ENCODE data around the gene RAB11FIP4. TPM values are rescaled to one million over a fixed set of nuclear protein-coding genes. Genes with fewer than 3 reads are reported as not detected.

Gene RAB11FIP4
- total and polyA plus RNA-seq, 2 donors, result 1.5 to 4.2 TPM

DNA sequence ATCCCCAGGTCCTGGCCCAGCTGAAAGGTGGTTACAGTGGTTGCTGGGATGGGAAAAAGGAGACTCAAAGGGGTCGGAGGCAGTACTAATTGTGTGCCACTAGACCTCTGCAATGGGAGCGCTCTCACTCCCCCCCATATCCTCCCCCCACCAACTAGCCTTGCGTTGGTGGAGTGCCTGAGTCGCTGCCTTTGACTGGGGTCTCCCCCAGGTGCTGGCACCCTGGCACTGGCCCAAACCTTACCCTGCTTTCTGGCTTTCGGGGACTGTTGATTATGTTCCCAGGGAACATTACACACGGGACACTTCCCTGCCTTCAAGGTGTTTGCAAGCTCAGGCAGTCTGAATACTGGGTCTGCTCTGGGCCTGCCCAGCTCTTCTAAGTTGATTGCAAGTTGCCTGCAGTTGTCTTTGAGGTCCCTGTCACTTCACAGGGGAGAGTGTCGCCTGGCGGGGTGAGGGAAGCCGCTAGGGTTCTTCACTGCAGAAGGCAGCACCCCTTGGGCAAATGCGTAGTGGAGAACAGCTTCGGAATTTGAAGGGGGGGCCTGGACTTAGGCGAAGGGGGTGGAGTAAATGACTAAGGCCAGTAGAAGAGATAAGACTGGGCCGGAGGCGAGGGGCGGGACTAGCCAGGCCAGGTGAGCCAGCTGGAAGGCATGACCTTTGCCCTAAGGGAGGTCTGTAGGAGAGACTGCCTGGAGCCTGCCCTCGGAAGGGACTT lies 98.0 kb downstream of the RAB11FIP4 start:
- Histone ChIP-seq H3K36me3 (ENCODE audit: insufficient read depth) (no peaks in the 10 kb centered on the region), H3K4me3 (ENCODE audit: low read depth, low read length) (no peak overlapping the region), H3K27ac (ENCODE audit: low read depth) (no peak overlapping the region), H3K4me1 (ENCODE audit: insufficient read depth) (no peaks in the 10 kb centered on the region)
- 55% methylated on average over 16 of the region's 16 CpGs for WGBS
- no peak for DNase-seq (ENCODE audit: extremely low spot score)

DNA sequence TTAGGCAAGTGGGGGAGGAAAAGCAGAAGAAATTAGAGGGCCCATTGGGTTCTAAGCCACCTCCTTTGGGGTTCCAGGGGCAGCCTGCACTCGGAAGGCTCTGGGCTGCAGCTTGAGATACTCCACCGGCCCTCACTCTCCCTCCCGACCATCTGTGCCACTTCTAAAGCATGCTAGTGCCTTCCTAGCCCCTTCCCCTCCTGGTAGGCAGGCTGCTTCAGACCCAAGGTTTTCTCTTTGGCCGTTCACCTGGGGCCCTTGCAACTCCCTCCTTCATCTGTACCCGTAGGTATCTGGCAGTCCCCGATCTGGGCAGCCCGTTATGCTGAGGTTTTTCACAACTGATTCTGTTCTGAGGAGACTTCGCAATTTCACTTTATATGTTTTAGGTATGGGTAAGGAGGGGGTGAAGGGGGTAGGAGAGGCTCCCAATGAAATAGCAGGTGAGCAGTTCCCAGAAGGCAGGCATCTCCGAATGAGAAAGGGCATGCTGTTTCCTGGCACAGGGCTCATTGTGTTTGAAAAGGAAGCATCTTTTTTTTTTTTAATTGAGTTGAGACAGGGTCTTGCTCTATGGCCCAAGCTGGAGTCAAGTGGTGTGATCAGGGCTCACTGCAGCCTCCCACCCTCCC lies 98.7 kb downstream of the RAB11FIP4 start:
- 71% methylated on average over 9 of the region's 9 CpGs for WGBS
- Histone ChIP-seq H3K4me3 (ENCODE audit: low read depth, low read length) (no peak overlapping the region), H3K36me3 (ENCODE audit: insufficient read depth) (no peaks in the 10 kb centered on the region), H3K27ac (ENCODE audit: low read depth) (no peak overlapping the region), H3K4me1 (ENCODE audit: insufficient read depth) (no peaks in the 10 kb centered on the region)
- no peak for DNase-seq (ENCODE audit: extremely low spot score)

DNA sequence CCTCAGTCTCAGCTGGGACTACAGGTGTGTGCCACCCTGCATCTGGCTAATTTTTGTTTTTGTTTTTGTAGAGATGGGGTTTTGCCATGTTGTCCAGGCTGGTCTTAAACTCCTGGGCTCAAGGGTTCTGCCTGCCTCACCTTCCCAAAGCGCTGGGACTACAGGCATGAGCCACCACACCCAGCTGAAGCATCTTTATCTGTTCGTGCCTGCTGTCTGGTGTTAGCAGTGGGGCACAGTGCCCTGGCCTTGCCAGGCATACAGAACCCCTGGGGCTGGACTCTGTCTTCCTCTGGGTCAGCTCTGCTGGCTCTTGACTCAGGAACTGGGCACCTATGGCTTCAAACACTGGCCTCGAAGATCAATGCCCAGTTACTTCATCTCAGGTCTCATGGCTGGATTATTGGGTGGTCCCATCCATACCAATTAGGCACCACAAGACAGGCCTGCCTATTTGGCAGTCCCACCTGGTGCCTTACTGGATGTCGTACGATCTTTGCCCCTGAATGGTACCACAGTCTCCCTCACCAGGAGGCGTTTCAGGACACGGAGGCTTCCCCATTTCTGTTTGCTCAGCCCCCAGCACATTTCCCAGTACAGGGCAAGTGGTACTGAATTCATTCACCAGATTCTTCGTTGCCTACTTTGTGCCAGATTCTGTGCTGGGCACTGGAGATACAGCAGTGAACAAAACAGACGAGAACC lies 99.3 kb downstream of the RAB11FIP4 start:
- H3K27ac ChIP-seq (ENCODE audit: low read depth), result no peak overlapping the region
- no peak overlapping the region for H3K4me3 ChIP-seq (ENCODE audit: low read depth, low read length)
- WGBS, result 85% methylated on average over 9 of the region's 9 CpGs
- H3K36me3 ChIP-seq (ENCODE audit: insufficient read depth), result no peaks in the 10 kb centered on the region
- no peak for DNase-seq (ENCODE audit: extremely low spot score)
- no peaks in the 10 kb centered on the region for H3K4me1 ChIP-seq (ENCODE audit: insufficient read depth)

DNA sequence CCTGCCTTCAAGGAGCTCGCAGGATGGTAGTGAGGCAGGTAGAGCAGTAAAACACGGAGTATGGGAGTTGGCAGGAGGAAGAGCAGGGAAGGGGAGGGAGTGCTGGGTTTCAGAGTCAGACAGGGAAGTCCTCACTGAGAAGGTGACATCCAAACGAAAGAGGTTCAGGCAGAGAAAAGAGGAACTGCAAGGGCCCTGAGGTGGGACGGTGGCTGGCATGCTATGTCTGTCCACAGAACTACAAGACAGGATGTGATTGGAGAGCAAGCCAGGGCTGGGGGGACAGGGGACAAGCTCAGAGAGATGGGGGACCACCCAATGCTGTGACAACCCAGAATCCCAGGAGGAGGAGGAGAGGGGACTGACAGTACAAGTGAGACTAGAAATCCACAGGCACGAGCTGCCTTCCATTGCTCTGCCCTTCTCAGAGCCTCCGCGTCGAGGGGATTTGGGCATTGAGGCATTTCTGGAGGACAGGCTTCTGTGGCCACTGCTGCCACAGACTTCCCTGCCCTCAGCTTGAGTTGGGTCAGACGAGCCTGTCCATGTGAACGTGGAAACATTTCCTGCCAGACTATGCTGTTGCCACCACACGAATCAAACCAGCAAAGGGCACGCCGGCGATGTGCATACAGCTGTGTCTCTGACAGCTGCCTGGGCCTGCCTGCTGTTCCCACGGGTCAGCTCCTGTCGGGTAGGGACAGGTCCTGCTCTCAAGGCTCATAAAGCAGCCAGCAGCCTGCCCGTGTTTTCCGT lies 100.1 kb downstream of the RAB11FIP4 start:
- Histone ChIP-seq H3K4me1 (ENCODE audit: insufficient read depth) (no peaks in the 10 kb centered on the region), H3K36me3 (ENCODE audit: insufficient read depth) (no peaks in the 10 kb centered on the region), H3K4me3 (ENCODE audit: low read depth, low read length) (no peak overlapping the region), H3K27ac (ENCODE audit: low read depth) (no peak overlapping the region)
- 64% methylated on average over 18 of the region's 18 CpGs for WGBS
- DNase-seq (ENCODE audit: extremely low spot score), result no peak

DNA sequence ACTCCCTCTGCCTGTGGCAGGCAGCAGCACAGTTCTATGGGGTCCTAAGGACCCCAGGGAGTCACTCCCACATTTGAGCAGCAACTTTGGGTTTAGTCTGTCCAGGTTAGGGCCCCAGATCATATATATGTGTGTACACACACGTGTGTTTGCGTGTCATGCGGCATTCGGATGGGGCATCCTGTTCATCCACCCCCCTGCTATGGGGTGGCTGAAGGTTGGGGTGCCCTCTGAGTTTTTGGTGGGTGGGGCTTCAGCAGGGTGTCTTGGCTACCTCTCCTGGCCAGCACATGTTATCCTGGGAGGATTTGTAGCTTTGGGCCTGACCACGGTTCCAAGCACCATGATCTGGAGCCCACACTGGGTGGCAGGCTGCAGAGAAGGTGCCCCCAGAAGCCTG lies 100.7 kb downstream of the RAB11FIP4 start:
- 91% methylated on average over 5 of the region's 5 CpGs for WGBS
- H3K36me3 ChIP-seq (ENCODE audit: insufficient read depth), result no peaks in the 10 kb centered on the region
- H3K27ac ChIP-seq (ENCODE audit: low read depth), result no peak overlapping the region
- no peak for DNase-seq (ENCODE audit: extremely low spot score)
- no peaks in the 10 kb centered on the region for H3K4me1 ChIP-seq (ENCODE audit: insufficient read depth)
- no peak overlapping the region for H3K4me3 ChIP-seq (ENCODE audit: low read depth, low read length)

DNA sequence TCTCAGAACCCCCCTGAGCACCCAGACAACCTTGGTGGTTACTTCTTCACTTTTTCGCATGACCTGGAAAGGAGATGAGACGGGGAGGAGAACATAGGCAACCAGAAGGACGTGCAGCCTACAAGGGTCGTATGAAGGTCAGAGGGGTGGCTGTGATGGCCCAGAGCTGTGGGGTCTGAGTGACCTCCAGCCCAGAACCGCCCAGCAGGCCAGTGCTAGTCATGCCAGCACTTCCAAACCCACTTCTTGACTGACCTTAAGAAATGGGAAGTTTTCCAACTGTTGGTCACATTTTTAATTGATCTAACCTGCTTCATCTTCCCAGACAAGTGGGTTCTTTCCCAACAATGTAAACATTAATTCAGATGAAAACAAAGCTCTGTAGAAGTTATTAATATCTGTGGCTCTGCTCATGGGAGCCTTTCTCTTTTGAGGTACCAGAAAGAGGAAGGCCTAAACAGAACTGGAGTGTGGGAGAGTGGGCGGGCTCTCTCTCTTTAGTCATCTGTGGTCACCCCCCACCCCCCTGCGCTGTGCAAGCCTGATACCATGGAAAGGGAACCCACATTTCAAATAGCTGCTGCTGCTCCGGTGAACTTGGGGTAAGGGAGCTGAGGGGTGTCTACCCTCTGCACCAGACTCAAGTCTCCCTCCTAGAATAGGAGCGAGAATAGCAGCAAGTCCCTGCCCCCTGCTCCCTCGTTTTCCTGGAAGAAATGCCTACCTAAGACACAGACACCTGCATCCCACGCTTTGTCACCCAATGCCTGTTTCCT lies 101.6 kb downstream of the RAB11FIP4 start:
- Histone ChIP-seq H3K4me1 (ENCODE audit: insufficient read depth) (no peaks in the 10 kb centered on the region), H3K27ac (ENCODE audit: low read depth) (no peak overlapping the region), H3K36me3 (ENCODE audit: insufficient read depth) (no peaks in the 10 kb centered on the region), H3K4me3 (ENCODE audit: low read depth, low read length) (no peak overlapping the region)
- WGBS, result 81% methylated on average over 11 of the region's 11 CpGs
- DNase-seq (ENCODE audit: extremely low spot score), result no peak

DNA sequence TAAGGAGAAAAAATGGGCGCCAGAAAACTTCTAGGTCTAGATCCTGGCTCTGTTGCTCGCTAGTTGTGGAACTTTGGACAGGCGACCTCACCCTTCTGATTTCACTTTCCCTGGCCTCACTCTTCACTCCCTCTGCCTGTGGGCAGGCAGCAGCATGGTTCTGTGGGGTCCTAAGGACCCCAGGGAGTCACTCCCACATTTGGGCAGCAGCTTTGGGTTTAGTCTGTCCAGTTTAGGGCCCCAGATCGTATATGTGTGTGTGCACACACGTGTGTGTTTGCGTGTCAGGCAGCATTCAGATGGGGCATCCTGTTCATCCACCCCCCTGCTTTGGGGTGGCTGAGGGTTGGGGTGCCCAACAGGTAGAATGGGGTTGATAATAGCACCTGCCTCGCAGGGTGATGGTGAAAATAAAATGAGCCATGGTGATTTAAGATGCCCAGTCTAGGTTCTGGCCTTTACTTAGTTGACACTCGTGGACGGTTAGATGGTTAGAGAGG lies 102.2 kb downstream of the RAB11FIP4 start:
- 89% methylated on average over 9 of the region's 9 CpGs for whole genome bisulfite sequencing
- Histone ChIP-seq H3K36me3 (ENCODE audit: insufficient read depth) (no peaks in the 10 kb centered on the region), H3K27ac (ENCODE audit: low read depth) (no peak overlapping the region)

DNA sequence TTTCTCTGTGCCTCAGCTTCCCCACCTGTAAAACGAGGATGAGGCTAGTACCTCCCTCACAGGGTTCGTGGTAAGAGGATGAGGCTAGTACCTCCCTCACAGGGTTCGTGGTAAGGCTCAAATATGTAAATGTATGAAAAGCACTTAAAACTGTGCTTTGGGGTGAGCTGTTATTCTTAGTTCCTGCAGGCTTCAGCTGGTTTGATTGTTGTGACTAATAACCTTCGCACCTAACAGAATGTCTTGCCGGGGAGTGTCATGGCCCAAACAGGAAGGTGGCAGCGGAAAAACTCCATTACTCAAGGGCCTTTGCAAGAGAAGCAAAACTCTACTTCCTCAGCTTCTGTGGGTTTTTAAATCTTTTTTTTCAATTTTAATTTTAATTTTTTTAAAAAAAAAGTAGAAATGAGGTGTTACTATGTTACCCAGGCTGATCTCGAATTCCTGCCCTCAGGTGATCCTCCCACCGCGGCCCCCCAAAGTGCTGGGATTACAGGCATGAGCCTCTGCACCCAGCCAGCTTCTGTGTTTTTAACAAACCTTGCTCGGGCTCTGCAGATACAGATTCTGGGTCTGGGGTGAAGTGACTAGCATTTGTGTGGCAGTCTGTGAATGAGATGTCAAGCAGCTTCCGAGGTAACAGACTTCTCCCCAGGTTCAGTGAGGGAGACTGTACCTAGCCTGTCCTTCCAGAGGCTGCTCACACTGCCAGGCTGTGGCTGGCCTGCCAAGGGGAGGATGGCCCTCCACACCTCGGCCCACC lies 103.0 kb downstream of the RAB11FIP4 start:
- DNase-seq (ENCODE audit: extremely low spot score), result no peak
- no peaks in the 10 kb centered on the region for H3K4me1 ChIP-seq (ENCODE audit: insufficient read depth)
- no peak overlapping the region for H3K4me3 ChIP-seq (ENCODE audit: low read depth, low read length)
- peak overlapping the region; percentile 49 for H3K27ac ChIP-seq (ENCODE audit: low read depth)
- WGBS, result 77% methylated on average over 12 of the region's 12 CpGs
- no peaks in the 10 kb centered on the region for H3K36me3 ChIP-seq (ENCODE audit: insufficient read depth)

More for the DNA sequence above, 102.2 kb downstream of the RAB11FIP4 start:
- no peaks in the 10 kb centered on the region for H3K4me1 ChIP-seq (ENCODE audit: insufficient read depth)
- no peak for DNase-seq (ENCODE audit: extremely low spot score)
- H3K4me3 ChIP-seq (ENCODE audit: low read depth, low read length), result no peak overlapping the region

DNA sequence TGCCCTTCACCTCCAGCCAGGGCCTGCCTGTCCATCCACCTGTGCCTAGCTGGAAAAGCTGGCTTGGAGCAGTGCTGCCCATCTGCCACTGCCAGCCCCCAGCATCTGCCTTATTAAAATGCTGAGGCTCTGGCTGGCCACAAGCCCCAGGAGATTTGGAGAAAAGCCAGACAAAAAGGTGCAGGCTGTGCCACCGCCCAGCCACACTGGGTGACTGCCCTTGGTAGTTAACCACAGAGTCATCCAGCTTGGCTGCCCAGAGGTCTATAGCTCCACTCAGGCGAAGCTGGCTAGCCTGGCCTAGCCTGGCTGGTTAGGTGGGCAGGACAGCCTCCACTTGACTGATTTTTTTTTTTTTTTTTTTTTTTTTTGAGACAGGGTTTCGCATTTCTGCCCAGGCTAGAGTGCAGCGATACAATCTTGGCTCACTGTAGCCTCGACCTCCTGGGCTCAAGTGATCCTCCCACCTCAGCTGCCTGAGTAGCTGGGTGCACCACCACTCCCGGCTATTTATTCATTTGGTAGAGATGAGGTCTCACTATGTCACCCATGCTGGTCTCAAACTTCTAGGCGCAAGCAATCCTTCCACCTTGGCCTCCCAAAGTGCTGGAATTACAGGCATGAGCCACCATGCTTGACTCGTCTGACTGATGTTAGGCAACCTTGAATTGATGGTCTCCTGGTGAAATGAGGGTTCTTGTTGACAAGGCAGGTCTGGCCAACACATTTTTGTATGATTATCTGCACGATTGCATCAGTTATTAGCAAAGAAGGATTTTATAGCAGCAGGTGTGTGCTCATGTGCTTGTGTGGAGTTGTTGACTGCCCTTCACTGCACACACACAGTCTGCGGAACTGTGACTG lies 103.8 kb downstream of the RAB11FIP4 start:
- Histone ChIP-seq H3K4me3 (ENCODE audit: low read depth, low read length) (no peak overlapping the region), H3K36me3 (ENCODE audit: insufficient read depth) (no peaks in the 10 kb centered on the region), H3K4me1 (ENCODE audit: insufficient read depth) (no peaks in the 10 kb centered on the region), H3K27ac (ENCODE audit: low read depth) (peak overlapping the region; percentile 49)
- WGBS, result 84% methylated on average over 10 of the region's 10 CpGs
- DNase-seq (ENCODE audit: extremely low spot score), result no peak

DNA sequence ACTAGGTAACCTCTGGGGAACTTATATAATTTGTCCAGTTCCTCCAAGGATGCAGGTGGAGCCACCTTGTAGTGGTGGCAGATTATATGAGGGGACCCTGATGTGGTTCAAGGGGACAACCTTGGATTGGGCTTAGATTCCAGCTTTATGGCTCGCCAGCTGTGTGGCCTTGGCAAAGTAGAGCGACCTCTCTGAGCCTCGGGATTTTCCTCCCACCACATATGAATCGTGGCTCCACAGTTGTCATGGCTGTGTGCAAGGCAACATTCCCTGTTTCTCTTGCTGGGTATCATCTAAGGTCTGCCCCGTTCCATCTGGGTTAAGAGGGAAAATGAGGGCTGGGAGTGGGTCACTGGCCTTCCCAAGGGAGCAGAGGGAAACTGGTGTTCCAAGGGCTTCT lies 104.6 kb downstream of the RAB11FIP4 start:
- DNase-seq (ENCODE audit: extremely low spot score), result no peak
- WGBS, result 83% methylated on average over 5 of the region's 5 CpGs
- no peak overlapping the region for H3K27ac ChIP-seq (ENCODE audit: low read depth)
- no peaks in the 10 kb centered on the region for H3K4me1 ChIP-seq (ENCODE audit: insufficient read depth)
- H3K36me3 ChIP-seq (ENCODE audit: insufficient read depth), result no peaks in the 10 kb centered on the region
- no peak overlapping the region for H3K4me3 ChIP-seq (ENCODE audit: low read depth, low read length)

DNA sequence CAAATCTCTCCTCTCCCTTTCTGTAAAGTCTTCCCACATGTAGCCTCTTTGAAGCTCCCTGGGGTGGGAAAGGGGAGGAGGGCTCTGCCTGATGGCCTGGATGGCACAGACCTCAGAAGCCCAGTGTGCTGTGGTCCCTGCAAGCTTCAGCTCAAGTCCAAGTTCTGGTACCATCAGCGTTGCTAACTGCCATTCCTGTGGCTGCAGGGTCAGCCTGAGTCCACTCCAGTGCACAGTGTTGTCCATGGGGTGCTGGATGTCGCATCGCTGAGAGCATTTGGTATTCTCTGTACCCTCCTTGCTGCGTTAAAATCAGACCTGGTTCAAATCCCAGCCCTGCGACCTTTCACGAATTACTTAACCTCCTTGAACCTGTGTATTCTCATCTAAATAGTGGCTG lies 105.1 kb downstream of the RAB11FIP4 start:
- 71% methylated on average over 6 of the region's 6 CpGs for WGBS
- no peak for DNase-seq (ENCODE audit: extremely low spot score)
- H3K4me3 ChIP-seq (ENCODE audit: low read depth, low read length), result no peak overlapping the region
- no peaks in the 10 kb centered on the region for H3K36me3 ChIP-seq (ENCODE audit: insufficient read depth)
- H3K27ac ChIP-seq (ENCODE audit: low read depth), result no peak overlapping the region
- H3K4me1 ChIP-seq (ENCODE audit: insufficient read depth), result no peaks in the 10 kb centered on the region

DNA sequence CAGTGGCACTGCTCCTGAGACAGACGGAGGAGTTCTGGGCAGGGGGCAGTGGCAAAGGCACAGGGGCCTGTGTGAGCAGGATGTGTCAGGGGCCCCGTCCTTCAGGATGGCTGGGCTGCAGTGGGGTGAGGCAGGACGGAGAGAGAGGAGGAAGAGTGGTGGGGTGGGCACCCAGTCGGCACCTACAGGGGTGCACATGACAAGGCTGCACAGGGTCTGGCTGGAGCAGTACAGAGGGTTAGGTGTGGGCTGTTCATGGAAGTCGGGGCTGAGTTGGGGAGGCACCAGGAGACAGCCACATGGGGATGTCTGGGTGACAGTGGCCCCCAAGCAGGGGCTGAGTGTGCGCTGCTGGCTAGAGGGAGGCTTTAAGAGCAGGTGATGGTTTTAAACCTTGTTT lies 106.0 kb downstream of the RAB11FIP4 start:
- Histone ChIP-seq H3K27ac (ENCODE audit: low read depth) (no peak overlapping the region), H3K4me1 (ENCODE audit: insufficient read depth) (no peaks in the 10 kb centered on the region), H3K36me3 (ENCODE audit: insufficient read depth) (no peaks in the 10 kb centered on the region), H3K4me3 (ENCODE audit: low read depth, low read length) (no peak overlapping the region)
- no peak for DNase-seq (ENCODE audit: extremely low spot score)
- 74% methylated on average over 6 of the region's 6 CpGs for WGBS
